K562 (cell line): ENCODE results near the gene CNMD.

ENCODE experiments used
- RAD21 ChIP-seq, 2 experiments: fragments of 250-450 bp in 1 of 2; fragments of 450-650 bp in 1 of 2; sonication (Bioruptor Pico) in 1 of 2; formaldehyde crosslinking in 1 of 2; IDR thresholded peaks in 1 of 2; conservative IDR thresholded peaks in 1 of 2; 2 replicates each; pipeline versions ENCODE4 v1.4.0 to v1.8.0; 2020 to 2022; ENCODE audit warnings: mild to moderate bottlenecking in 2 of 2, moderate library complexity in 1 of 2
- SETDB1 ChIP-seq: IDR thresholded peaks from one replicate; pipeline ENCODE4 v1.6.1; 2012; ENCODE audit warnings: low read length, control low read depth, inconsistent platforms

GRCh38 chr13:52706081-52706480 lies 33.5 kb downstream of the CNMD start:
- TF ChIP-seq RAD21 (CRISPR knock-in tag; conservative IDR thresholded peaks at IDR 0.05 in 1 of 2, IDR thresholded peaks at IDR 0.05 in 1 of 2), result no peak
- TF ChIP-seq SETDB1, result no peak
